ENCODE data around the gene PCDHA7.
"Not testable (repeated sequence)": the region's sequence is repeated elsewhere in the genome, so short reads cannot be mapped to it uniquely, and the experiment has no call there.

DNA sequence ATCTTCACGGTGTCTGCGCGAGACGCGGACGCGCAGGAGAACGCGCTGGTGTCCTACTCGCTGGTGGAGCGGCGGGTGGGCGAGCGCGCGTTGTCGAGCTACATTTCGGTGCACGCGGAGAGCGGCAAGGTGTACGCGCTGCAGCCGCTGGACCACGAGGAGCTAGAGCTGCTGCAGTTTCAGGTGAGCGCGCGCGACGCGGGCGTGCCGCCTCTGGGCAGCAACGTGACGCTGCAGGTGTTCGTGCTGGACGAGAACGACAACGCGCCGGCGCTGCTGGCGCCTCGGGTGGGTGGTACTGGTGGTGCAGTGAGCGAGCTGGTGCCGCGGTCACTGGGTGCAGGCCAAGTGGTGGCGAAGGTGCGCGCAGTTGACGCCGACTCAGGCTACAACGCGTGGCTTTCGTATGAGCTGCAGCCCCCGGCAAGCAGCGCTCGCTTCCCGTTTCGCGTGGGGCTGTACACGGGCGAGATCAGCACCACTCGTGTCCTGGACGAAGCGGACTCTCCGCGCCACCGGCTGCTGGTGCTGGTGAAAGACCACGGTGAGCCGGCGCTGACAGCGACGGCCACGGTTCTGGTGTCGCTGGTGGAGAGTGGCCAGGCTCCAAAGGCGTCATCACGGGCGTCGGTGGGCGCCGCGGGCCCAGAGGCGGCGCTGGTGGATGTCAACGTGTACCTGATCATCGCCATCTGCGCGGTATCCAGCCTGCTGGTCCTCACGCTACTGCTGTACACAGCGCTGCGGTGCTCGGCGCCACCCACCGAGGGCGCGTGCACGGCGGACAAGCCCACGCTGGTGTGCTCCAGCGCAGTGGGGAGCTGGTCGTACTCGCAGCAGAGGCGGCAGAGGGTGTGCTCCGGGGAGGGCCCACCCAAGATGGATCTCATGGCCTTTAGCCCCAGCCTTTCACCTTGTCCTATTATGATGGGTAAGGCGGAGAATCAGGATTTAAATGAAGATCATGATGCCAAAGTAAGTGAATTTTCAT, 4.3 kb upstream of the PCDHA7 start:
- TF ChIP-seq POLR2A (IDR thresholded peaks at IDR 0.05; ENCODE audit: low read length); GATA1 (IDR thresholded peaks at IDR 0.05; ENCODE audit: low read depth, low read length): not testable (repeated sequence)

All from erythroblast (primary cell).